G401.6 (cell line): ENCODE data around the gene RNF152.
"Not testable (repeated sequence)": the region's sequence is repeated elsewhere in the genome, so short reads cannot be mapped to it uniquely, and the experiment has no call there.

ENCODE experiments used
- FAIRE-seq: peaks from 2 replicates; lab custom pipeline; 2012; peaks lifted over from hg19 to GRCh38; lab: Jason Lieb, UNC

RNF152 gene

DNA sequence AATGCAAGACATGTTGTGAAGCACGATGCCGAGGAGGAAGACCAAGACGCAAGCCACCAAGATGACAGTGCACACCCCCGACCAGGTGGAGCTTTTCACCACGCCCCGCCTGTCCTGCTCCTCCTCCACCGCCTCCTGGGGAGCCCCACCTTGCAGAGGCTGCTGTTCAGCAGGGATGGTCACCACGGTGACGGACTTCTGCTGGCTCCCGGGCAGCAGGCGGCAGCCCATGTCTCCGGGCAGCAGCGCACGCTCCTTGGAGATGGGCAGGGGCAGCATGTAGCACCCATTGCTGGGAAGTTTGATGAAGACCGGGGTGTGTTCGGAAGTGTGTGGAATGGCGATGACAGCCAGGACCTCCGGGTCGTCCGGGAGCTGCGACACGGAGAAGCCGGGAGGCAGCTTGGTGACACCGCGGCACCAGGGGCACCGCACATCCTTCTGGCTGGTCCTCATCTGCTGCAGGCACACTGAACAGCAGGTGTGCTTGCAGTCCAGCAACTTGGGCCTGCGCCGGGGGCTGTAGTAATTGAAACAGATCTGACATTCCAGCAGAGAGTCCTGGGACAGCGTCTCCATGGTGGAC, 76.8 kb downstream of the RNF152 start:
- FAIRE-seq, result no peak

GRCh38 chr18:61808286-61808685, 84.5 kb downstream of the RNF152 start:
- FAIRE-seq, result no peak

- FAIRE-seq, result no peak
Measured at GRCh38 chr18:61803393-61803792, 89.4 kb downstream of the RNF152 start.

GRCh38 chr18:61797696-61798590, 94.9 kb downstream of the RNF152 start:
- FAIRE-seq, result no peak

DNA sequence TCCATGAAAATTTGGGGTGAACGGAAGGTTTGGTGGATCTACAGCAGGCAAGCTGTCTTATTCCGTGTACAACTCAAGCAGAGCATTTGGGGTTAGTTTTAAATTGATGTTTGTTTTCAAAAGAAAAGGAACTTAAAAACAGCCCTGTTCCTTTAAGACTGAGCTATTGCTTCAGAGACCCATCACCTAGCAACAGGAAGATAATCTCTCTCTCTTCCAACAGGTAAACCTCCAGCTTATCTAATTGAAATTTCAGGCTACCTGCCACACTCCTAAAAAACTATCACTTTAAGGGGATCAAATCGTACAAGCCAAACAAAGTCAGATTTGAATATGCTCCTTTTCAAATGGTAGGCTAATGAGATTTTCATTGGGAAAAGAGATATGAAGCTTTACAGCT, 101.8 kb downstream of the RNF152 start:
- no peak for FAIRE-seq

- FAIRE-seq, result not testable (repeated sequence)
Measured at GRCh38 chr18:61787011-61787670, 105.7 kb downstream of the RNF152 start.

- no peak for FAIRE-seq
Measured at GRCh38 chr18:61785588-61785987, 107.2 kb downstream of the RNF152 start.

- FAIRE-seq, result no peak
Measured at GRCh38 chr18:61784834-61785233, 108.0 kb downstream of the RNF152 start.

DNA sequence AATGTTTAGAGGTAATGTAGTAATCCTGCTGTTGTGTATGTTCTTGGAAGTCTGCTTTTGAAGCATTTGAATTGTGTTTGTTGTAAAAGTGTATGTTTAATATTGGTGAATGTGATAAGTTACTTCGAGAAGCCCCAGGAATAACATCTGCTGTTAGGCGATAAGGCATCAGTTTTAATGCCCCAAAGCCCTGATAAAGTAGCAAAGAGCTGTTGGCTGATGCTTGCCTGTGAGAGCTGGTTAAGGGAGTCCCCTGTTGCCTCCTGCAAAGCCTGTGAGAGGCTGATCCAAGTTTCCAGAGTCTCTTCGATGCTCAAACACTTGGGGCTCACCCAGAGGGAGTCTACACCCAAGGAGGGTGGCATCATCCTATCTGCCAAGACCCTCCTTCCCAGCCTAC, 110.3 kb downstream of the RNF152 start:
- FAIRE-seq, result no peak

DNA sequence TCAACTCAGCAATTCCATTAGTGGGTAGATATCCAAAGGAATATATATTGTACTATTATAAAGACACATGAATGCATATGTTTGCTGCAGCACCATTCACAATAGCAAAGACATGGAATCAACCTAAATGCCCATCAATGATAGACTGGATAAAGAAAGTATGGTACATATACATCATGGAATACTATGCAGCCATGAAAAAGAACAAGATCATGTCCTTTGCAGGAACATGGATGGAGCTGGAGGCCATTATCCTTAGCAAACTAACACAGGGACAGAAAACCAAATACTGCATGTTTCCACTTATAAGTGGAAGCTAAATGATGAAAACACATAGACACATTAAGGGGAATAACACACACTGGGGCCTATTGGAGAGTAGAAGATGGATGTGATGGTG, 116.6 kb downstream of the RNF152 start:
- FAIRE-seq, result not testable (repeated sequence)

DNA sequence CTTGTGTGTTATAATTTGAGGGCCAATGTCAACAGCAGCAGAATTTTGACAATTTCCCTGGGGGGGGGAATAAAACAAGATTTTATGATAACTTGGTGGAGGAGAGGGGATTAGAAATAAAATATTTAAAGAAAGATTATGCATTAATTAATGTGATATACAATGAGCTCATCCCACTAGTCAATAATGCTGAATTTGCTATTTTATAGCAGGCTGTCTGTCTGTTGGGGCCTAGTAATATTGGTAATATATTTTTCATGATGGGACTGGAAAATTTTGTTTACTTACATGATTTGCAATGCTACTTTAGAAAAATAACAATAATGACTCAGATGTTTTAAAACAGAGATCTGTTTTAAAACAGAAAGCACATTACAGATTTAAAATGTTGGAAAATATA, 118.0 kb downstream of the RNF152 start:
- no peak for FAIRE-seq

- no peak for FAIRE-seq
Measured at GRCh38 chr18:61772293-61772848, 120.4 kb downstream of the RNF152 start.

GRCh38 chr18:61771861-61772260, 120.9 kb downstream of the RNF152 start:
- no peak for FAIRE-seq

- FAIRE-seq, result no peak
Measured at GRCh38 chr18:61770279-61770678, 122.5 kb downstream of the RNF152 start.

GRCh38 chr18:61766266-61766884, 126.4 kb downstream of the RNF152 start:
- no peak for FAIRE-seq

GRCh38 chr18:61765097-61765496, 127.7 kb downstream of the RNF152 start:
- no peak for FAIRE-seq

DNA sequence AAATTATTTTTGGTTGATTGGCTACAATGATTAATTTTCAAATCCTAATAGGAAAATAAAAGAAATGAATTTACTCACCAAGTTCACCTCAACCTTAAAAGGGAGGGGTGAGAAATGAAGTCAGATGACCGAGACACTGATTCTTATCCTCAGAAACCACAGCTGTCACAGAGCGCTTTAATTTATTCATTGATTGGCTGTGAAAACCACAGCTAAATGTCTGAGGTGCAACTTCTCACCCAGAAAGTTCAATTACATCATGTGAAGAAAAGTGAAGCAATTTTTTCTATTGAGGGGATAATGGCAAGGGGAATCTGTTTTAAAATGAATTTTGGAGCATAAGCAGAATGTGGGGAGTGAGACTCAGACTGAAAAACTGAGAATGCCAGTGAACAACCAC, 128.4 kb downstream of the RNF152 start:
- no peak for FAIRE-seq

- no peak for FAIRE-seq
Measured at GRCh38 chr18:61761875-61762274, 130.9 kb downstream of the RNF152 start.
